GM19397 (cell line): ENCODE measurements around the gene IRX3.
"Not testable (repeated sequence)": the region's sequence is repeated elsewhere in the genome, so short reads cannot be mapped to it uniquely, and the experiment has no call there.

Experiments used
- ATAC-seq: cut with Tn5 transposase; IDR thresholded peaks from one replicate; pipeline ENCODE4 v1.9.1; 2021; ENCODE audit warnings: mild to moderate bottlenecking, moderate library complexity; ENCODE audit not compliant: unreplicated experiment

The IRX3 gene

DNA sequence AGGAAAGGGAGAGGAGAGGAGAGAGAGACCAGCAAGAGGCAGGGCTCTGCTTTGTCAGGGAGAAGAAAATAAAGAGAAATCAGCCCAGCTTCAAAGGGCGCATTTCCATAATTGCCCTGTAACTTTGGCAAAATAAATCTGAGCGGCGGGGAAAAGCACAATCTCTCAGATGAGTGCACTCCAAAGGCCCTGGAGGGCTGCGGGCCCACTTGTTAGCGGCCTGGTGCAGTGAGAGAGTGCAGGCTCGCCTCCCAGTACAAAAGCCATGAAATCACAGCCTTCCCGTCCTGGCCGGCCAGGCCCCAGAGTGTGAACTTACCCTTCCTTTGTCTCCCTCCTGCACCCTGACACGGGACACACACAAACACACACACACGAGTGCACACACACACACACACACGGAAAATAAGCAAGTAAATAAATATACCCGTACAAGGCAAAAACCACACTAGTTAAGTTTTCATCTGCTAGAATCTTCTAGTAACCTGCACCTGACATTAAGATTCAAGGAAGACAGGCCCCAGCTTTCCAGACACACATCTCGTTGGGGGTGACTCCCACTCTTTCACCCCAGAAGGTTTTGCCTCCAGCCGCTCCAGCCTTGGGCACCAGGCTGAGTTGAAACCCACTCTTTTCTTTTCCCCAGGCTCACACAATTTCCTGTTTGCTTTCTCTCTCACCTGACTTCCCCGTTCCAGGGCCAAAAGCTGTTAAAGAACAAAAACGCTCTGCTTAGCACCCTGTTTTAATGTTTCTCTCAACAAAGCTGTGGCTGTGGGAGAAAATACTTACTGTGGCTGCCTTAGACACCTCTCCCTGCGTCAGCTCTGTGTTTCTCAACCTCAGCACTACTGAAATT lies 8.5 kb downstream of the IRX3 start:
- no peak for ATAC-seq

DNA sequence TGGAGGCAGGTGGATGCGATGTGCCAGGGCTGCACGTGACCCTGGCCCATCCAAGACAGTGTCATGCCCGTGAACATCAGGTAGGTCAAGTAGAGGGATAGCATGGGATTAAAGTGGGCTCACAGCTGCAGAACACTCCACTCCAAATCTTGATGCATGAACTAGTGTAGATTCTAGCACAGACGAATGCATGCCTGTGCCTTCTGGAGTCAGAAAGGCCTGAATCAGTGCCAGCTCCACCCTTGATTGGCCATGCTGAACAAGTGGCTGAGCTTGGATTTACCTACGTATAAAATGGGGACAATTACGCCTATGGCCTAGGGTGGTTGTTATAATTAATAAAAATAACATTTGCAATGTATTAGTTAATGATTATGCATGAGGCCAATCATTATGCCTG lies 10.6 kb downstream of the IRX3 start:
- ATAC-seq, result no peak

DNA sequence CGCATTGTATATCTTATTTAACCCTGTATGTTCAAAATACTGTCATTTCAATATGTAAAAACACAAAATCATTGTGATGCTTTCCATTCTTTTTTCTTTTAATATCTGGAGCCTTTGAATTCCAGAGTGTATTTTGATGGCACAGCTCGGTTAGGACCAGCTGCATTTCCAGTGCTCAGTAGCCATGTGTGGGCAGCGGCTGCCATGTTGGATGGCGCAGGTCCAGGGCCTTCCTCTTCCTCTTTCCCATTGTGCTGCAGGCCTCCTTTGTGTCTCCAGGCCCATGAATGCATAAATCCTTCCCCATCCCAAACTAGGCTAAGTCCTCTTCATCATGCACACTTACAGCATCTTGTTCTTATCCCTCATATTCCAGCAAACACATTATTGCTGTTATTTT lies 13.0 kb downstream of the IRX3 start:
- ATAC-seq, result no peak

DNA sequence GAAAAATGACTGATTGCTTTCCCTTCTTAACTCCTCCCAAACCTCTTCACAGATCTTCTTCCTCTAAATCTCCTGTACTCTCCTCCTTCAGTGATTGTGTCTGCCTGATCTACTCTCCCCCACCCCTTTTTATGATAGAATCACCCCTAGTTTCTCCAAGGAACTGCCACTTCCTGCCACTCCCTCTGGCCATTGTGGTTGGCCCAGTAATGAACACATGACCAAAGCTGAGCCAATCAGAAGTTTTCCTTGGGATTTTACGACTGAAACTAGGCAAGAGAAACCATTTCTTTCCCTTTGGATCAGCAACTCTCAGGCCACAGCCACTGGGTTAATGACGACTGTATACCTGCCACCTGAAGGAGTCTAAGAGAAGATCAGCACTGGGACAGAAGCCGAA lies 15.9 kb downstream of the IRX3 start:
- no peak for ATAC-seq

DNA sequence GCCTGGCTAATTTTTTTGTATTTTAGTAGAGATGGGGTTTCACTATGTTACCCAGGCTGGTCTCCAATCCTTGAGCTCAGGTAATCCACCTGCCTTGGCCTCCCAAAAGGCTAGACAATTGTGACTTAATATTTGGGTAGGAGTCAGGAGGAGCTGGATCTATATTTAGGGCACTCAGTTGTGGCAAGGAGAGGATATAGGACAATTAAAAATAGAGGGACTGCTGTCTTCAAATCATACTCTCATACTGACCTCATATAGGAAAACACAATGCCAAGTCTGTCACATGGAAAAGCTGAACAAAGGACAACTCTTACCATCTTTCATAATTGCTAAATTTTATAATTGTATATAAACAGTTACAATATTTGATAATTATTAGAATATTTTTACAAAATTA lies 17.1 kb downstream of the IRX3 start:
- no peak for ATAC-seq

DNA sequence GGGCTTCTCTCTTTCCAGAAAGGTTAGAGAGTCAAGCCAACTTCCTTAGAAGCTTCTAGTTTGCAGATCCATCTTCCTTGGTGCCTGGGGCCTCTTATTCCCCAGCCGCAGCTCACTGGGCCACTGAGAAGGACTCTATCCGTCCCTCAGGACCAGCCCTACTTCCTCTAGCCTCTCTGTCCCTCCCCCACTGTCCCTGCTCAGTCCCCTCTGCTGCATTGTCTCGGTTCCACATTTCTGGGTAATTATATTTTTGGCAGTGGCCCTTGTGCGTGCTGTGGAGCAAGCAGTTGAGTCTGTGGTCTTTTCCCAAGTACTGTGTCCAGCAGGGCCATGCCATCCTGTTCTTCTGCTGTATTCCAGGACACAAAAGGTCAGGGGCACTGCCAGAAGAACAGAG lies 17.8 kb downstream of the IRX3 start:
- ATAC-seq, result no peak

DNA sequence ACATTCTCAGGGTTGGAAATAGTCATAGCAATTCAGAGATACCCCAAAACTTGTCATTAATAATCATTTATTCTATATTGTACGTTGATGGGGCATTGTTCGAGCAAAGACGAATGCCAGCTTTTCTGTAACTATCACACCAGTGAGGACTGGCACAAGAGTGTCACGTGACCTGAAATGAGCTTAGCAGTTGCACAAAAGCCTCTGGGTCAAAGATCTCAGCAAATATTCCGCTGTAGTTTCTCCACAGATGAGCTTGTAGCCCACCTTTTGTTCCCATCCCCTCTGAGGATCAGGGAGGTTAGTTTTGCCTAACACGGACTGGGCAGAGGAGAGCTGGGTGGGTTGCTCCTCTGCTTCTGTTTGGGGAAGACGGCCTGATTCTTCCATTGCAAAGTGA lies 18.2 kb downstream of the IRX3 start:
- no peak for ATAC-seq

DNA sequence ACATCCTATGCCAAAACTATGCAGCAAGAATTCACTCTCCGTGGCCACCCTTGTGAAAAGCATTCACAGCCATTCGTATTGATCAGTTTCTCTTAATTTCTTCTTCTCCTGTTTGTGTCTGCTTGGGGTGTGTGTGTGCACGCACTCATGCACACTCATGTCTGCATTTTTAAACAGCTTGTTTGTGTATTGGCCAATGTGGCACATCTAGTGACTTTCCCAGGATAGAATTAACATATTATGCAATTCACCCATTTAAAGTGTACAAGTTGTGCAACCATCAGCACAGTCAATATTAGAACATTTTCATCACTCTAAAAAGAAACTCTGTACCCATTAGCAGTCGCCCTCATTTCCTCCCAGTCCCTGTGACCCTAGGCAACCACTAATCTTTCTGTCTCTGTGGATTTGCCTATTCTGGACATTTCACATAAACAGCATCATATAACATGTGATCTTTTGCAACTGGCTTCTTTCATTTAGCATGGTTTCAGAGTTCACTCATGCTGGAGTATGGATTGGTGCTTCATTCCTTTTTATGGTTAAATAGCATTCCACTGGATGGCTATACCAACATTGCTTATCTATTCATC lies 20.1 kb downstream of the IRX3 start:
- no peak for ATAC-seq

DNA sequence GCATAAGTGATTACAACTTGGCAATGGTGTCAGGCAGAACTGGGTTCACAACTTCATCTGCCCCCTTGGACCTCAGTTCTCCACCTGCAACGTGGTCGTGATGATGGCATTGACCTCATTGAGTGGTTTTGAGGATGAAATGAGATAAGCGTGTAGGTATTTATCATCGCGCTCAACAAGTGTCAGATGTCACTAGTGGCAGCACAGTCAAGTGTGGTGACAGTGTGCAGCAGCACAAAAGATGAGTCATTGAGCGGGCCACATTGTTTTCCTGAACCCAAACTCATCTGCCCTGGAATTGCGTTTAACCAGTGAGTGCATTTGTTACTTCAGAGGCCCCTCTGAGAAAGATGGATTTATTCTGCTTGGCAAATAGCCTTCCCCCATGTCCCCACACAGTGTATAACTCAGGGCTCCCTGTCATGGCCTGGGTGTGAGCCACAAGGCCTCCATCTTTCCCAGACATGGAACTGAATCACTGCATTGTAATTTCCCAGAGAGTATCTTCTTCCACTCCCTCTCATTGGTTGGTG lies 20.9 kb downstream of the IRX3 start:
- no peak for ATAC-seq

DNA sequence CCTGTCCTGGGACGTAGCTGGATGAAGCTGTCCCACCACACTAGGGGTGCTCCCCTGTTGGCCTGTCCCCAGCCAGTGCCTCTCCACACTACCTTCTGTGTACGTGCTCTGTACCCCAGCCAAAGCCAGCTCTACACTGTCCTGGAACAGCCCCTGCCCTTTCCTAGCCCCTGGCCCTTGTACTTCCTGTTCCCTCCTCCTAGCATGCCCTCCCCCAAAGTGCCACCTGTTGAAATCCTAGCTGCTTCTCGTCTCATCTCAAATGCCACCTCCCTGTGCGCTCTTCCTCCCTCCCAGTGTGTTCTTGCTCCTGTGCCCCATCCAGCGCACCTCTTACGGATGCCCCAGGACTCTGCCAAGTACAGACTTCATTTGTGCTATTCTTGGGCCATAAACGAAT lies 33.5 kb downstream of the IRX3 start:
- ATAC-seq, result no peak

DNA sequence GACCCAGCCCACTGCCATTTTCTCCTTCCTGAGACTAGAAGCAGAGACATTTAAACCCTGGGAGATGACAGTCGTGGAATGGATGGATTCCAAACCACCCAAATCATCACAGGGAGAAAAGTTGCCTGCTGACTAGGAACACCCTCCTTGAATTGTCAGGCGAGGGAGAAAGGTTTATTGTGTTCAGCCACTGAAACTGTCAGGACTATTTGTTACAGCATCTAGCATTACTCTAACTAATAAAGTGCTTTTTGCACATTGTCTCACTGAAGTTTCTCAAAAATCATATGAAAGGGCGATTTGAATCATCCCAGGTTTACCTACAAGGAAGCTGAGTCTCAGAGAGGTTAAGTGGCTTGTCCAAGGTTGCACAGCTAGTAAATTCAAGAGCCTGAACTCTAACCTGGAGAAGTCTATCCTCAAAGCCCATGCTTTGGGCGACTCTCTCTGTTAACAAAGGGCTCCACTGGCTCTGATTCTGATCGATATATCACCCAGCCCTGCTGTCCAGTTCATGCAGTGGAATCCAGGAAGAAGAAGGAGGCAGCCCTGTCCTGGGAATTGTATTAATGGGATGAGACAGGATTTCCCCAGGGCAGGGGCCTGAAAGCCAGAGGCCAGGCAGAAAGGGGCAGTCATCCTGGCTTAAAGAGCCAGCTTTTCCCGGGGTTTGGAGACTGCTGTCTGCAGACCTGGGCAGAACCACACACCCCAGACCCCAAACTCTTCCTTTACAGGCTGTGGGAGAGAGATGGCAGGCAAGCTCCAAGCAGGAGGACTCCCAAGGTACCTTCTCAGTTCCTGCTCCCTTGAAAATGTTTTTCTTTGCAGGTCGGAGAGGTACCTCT lies 37.5 kb downstream of the IRX3 start:
- ATAC-seq, result no peak

DNA sequence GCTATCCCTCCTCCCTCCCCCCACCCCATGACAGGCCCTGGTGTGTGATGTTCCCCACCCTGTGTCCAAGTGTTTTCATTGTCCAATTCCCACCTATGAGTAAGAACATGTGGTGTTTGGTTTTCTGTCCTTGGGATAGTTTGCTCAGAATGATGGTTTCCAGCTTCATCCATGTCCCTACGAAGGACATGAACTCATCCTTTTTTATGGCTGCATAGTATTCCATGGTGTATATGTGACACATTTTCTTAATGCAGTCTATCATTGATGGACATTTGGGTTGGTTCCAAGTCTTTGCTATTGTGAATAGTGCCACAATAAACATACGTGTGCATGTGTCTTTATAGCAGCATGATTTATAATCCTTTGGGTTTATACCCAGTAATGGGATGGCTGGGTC lies 38.9 kb downstream of the IRX3 start:
- ATAC-seq, result not testable (repeated sequence)

DNA sequence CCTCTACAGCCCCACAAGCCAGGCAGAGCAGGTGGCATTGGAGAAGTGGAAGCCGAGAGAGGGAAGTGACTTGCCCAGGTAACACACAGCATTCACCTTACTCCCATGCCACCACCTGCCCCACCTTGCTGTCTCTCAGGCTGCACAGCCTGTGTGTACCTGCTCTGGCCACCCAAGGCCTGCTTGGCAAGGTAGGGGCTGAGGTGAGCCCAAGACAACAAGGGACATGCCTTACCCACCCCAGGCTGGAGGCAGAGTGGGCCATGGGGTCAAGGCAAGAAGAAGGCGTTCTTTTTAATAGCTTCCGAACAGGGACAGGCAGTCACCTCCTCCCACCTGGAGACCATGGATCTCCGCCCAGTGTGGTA lies 40.1 kb downstream of the IRX3 start:
- ATAC-seq, result no peak

DNA sequence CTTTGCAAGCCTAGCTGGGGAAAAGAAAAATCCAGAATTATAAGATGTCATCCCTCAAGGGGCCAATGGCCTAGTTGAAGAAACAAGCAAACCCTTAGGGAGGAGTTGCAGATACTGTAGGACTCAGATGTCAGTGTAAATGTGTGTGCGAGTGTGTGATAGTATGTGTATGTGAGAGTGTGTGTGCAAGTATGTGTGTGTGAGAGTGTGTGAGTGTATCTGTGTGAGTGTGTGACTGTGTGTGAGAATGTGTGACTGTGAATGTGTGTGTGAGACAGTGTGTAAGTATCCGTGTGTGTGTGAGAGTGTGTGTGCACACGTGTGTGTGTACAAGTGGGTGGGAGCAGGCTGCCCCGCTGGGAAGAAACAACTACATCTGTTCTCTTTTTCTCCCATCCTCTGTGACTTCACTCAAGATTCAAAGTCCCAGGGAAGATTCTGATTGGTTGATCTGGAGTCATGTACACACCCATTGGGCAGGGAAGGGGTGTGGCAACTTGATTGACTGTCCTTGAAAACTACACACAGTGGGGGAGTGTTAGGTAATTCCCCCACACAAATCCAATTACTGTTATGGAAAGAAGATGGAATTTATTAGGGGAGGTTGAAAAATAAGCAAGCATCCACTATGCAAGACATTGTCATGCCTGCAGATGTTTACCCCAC lies 40.7 kb downstream of the IRX3 start:
- no peak for ATAC-seq

DNA sequence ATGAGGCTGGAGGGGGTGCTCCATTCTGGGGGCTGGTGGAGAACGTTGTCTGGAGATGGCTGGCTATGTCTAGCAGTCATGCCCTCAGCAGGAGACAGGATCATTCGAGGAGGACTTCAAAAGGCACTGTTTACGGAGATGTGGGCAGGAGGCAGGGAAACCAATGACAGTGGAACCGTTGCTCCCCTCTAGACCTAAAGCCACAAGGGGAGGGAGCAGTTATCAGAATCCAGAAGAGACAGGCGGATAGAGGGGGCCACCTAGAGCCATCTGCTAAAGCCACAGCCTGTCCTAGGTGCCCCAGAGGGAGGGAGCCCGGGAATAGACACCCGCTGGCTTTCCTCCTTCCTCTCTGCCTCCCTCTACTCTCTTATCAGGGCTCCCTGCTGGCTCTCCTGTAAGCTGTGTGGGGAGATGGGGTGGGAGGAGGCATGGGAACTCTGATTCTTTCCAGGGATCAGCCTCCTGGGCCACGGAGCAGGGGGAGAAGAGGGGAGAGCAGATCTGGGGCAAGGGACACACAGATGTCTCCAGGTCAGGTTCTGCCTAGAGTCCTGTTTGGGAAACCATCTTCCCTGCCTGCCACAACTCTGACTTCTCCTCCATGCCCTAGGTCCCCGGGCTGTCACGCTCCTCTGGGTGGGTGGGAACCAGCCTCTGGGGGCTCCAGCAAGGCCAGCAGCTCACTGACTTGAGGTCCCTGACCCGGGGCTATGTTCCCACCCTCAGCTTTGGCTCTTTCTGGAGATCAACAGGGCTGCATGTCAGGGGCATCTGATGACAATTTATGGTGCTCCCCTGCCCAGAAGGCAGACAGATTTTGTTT lies 42.3 kb downstream of the IRX3 start:
- ATAC-seq, result no peak

DNA sequence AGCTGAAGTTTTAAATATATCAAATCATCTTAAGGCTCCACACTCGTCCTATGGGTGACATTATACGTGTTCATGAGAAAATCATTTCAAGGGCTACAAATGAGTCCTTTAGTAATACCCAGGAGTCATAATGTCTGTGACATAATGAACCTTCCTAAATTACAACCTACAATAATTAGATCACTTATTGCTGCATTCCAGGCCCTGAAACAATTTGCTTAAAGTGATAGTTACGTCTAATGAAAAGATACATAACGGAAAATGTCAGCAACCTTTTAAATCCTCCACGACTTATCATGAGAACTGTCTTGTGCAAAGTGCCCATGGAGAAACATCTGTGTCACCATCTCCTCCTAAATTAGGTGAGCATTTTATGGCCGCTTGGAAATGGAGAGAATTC lies 43.4 kb downstream of the IRX3 start:
- no peak for ATAC-seq

DNA sequence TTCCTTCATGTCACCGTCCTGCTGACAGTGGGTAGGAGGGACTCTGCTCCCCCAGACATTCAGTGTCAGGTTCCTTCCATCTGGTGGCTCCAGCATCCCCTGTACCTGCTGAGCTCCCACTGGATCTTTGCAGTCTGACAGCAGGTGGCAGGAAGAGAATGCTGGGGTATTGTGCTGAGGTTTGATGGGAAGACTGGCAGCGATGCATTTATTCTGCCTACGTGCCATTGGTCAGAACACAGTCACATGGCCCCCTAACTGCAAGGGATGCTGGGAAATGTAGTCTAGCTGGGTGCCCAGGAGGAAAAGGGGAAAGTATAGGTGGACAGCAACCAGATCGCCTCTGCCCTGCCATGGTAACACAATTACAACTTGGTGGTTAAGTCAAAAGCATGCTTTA lies 44.4 kb downstream of the IRX3 start:
- no peak for ATAC-seq

DNA sequence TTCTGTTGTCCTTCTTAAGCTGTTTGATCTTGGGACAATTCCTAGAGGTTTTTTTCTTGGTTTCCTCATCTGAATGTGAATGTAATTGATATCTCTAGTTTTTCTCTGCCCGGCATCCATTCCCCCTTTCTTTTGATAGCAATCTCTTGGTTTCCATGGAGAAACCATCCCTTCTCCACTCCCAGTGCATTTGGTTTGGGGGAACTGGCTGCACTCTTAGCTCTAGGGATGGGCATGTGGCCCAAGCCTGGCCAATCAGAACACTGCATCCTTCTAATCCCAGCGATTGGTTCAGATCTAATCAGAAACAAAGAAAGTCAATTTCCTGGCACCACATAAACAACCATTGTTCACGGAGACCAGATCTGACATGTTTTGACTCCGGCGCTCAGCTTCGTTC lies 45.1 kb downstream of the IRX3 start:
- no peak for ATAC-seq

DNA sequence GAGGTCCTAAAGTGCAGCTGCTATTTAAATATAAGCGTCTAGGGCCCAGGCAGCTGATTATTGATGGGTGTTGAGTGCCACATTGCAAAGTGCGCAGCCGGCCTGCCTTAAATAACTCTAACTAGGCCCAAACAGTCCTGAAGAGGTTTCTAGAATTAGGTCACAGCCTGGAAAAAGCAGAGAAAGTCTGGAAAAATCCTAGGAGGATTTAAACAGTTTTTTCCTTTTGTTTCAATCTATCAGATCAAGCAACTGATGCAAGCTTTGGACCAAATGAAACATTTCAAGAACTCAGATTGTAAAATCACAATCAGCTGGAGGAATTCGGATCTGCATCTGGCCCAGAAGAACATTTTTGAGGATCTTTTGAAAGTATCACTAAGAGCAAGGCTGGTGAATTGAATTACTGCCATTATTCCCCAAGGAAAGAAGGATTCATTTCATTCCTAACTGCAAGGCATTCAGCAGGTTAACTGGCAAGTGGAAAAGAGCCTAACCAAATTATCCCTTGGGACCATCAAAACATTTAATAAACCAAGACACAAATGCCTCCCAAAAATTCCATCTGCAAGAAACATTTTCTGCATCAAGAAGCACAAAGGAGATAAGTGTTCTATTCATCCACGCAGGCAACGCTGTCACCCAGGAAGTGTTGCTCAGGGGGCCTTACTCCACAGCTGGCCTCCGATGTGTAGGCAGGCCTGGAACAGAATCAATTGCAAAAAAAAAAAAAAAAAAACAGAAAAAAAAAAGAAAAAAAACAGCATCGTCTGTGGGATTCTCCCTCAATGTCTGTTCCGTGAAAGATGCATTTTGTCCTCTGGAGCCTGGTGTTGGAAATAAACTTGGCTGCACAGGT lies 46.1 kb downstream of the IRX3 start:
- ATAC-seq, result no peak
